HUES6 (cell line): ENCODE data around the gene PTCD3.

Experiments used
- H3K27ac ChIP-seq: 2 replicates; pipeline ENCODE4 v1.7.0; 2013; ENCODE audit warnings: low read depth, mild to moderate bottlenecking, low read length, inconsistent platforms
- H3K27me3 ChIP-seq: 2 replicates; pipeline ENCODE4 v1.6.1; 2013; ENCODE audit warnings: low read length; ENCODE audit not compliant: control insufficient read depth, insufficient read depth
- H3K36me3 ChIP-seq: 2 replicates; pipeline ENCODE4 v1.6.1; 2013; ENCODE audit warnings: low read length; ENCODE audit not compliant: control insufficient read depth, insufficient read depth
- H3K4me1 ChIP-seq: 2 replicates; pipeline ENCODE4 v1.6.1; 2013; ENCODE audit warnings: low read length; ENCODE audit not compliant: control insufficient read depth, insufficient read depth
- H3K4me3 ChIP-seq: 2 replicates; pipeline ENCODE4 v1.5.1; 2013; ENCODE audit warnings: low read depth, low read length
- H3K9ac ChIP-seq: one replicate; pipeline ENCODE4 v1.6.1; 2013; ENCODE audit warnings: mild to moderate bottlenecking, low read length
- H3K9me3 ChIP-seq: 2 replicates; pipeline ENCODE4 v1.6.1; 2013; ENCODE audit warnings: low read depth, low read length; ENCODE audit not compliant: control insufficient read depth, insufficient read depth

PTCD3 gene

DNA sequence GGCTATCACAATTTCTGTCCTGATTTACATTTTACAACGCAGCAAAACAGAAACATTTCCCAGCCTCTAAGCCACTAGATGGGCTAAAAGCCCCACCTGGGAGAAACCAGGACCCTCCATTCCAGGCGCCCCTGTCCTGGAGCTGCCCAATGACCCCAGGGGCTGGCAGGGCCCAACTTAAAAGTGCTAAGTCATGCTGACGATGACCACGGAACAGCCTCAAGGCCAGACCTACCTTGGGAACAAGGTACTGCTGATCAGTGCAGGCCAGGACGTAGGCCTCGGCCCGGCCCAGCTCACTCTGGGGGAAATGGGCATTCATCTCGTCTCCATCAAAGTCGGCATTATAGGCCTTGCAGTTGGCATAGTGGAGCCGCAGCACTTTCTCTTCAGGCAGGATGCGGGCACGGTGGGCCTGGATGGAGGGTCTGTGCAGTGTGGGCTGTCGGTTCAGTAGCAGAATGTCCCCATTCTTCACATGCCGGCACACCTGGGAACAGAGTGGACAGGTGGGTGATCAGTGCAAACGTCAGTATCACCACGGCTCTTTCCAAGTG lies 36.2 kb upstream of the PTCD3 start:
- Histone ChIP-seq H3K27ac (no peak overlapping the region), H3K4me1 (no peaks in the 10 kb centered on the region), H3K9ac (no peak overlapping the region), H3K9me3 (no peaks in the 10 kb centered on the region), H3K36me3 (peaks cover 97% of the 10 kb centered on the region), H3K27me3 (no peaks in the 10 kb centered on the region), H3K4me3 (no peak overlapping the region)

DNA sequence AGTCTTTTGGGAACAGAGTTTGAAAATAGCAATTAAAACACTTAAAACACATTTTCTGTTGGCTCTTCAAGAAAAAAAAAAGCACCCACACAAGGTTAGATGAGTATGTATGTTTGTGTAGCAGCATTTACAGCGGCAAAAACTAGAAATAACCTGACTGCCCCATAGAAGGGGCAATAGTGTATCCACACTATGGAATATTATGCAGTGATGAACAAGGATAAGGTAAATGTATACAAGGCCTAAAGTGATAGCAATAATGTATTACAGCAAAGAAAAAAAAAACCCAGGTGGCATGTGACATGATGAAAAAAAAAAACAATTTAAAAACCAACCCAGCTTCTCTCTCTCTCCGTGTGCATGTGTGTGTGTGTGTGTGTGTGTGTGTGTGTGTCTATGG lies 35.2 kb upstream of the PTCD3 start:
- H3K27ac ChIP-seq, result no peak overlapping the region
- H3K9ac ChIP-seq, result no peak overlapping the region
- H3K27me3 ChIP-seq, result no peaks in the 10 kb centered on the region
- no peak overlapping the region for H3K4me3 ChIP-seq
- no peaks in the 10 kb centered on the region for H3K4me1 ChIP-seq
- peaks cover 94% of the 10 kb centered on the region for H3K36me3 ChIP-seq
- no peaks in the 10 kb centered on the region for H3K9me3 ChIP-seq

DNA sequence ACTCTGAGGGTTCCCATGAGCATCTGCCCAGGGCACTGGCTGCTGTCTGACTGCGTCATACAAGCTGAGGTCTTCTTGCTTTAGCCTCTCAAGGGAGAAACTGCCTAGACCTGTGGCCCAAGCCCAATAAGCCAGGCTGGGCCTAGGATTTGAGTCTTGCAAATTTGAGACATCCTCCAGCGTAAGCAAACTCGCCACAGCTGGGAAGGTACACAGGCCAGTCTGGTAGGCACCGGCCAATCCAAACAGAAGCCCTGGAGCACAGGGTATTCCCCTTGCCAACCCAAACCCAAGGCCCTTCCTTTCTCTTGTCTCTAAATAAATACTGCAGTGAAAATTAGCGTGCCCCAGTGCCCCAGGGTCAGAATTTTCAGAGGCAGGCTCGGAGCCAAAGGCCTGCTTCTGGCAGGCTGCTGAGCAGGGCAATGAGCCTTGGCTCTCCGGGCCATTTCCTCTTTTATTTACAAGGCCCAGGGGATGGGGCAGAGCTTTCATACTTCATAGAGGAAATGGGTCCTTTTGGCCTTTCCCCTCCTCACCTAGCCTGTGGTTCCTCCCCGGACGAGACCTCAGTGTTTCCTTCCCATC lies 33.7 kb upstream of the PTCD3 start:
- H3K27ac ChIP-seq, result no peak overlapping the region
- H3K4me3 ChIP-seq, result no peak overlapping the region
- H3K9me3 ChIP-seq, result no peaks in the 10 kb centered on the region
- H3K4me1 ChIP-seq, result no peaks in the 10 kb centered on the region
- H3K27me3 ChIP-seq, result no peaks in the 10 kb centered on the region
- H3K9ac ChIP-seq, result no peak overlapping the region
- peaks cover 94% of the 10 kb centered on the region for H3K36me3 ChIP-seq

DNA sequence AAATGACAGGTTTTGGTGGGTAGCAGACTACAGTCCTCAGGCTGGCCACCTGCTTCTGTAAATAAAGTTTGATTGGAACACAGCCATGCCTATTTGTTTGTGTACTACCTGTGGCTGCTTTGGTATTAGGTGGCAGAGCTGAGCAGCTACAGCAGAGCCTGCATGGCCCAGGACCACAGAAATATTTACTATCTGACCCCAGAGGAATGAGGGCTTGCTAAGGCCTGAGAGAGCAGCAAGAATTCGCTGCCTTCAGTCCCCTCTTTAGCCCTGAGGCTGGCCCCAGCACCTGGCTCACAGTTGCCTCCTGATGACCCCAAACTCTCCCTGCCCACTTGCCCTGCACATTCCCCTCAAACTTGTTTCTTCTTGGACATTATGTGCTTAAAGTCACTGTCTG lies 32.8 kb upstream of the PTCD3 start:
- Histone ChIP-seq H3K27ac (no peak overlapping the region), H3K36me3 (peaks cover 97% of the 10 kb centered on the region), H3K9me3 (no peaks in the 10 kb centered on the region), H3K4me3 (no peak overlapping the region), H3K4me1 (no peaks in the 10 kb centered on the region), H3K27me3 (no peaks in the 10 kb centered on the region), H3K9ac (no peak overlapping the region)

DNA sequence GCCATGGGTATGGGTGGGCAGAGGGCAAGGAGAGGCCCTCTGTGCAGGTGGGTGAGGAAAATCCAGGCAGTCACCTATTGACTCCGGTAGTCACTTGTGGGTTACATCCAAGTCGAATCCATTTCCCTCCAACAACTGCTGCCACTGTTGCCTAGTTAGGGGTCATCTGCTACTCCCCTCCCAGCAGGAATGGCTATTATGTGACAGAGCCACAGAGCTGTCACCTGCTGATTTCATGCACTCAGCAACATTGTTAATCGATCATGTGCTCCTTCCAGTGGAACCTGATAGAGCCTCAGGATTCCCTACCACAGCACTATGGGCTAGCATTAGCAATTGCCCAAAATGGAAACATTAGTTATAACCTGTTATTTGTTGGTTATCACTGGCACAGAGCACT lies 31.8 kb upstream of the PTCD3 start:
- Histone ChIP-seq H3K36me3 (peaks cover 97% of the 10 kb centered on the region), H3K4me3 (no peak overlapping the region), H3K27ac (no peak overlapping the region), H3K9ac (no peak overlapping the region), H3K9me3 (no peaks in the 10 kb centered on the region), H3K4me1 (no peaks in the 10 kb centered on the region), H3K27me3 (no peaks in the 10 kb centered on the region)

DNA sequence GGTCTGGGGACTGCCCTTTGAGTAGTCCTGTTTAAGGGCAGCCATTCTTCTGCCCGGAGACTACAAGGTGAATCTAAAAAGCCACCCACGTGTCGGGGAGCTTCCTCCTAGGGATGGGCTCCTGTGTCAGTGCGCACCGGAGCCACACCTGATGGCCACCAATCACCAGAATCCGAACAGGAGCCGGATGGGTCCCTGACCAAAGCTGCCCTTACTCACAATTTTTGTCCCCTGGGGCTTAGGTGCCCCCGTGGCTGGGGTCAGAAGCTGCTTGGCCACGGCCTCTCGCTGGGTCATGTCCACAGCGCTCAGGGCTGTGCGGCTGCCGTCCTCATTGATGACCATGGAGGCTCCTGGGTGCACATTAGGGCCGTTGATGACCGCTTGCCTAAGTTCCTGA lies 31.2 kb upstream of the PTCD3 start:
- Histone ChIP-seq H3K9me3 (no peaks in the 10 kb centered on the region), H3K4me3 (no peak overlapping the region), H3K36me3 (peaks cover 97% of the 10 kb centered on the region), H3K27me3 (no peaks in the 10 kb centered on the region), H3K27ac (no peak overlapping the region), H3K4me1 (no peaks in the 10 kb centered on the region), H3K9ac (no peak overlapping the region)

DNA sequence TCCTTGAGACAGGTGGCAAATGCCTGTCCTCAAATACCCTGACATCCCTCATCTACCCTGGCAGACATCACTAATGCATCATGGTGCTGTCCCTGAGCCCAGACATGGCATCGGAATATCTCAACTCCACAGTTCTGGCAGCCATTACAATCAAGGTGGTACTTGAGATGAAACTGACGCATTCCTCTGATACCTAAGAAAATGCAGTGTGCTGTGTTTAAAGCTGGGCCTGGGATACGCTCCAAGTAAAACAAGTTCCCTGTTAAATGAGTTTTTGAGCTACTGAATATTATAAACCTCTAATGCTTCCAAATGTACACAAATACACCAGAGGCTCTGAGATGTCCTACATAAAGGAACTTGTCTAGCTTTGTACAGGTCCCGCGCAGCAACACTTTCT lies 30.1 kb upstream of the PTCD3 start:
- Histone ChIP-seq H3K9me3 (no peaks in the 10 kb centered on the region), H3K9ac (no peak overlapping the region), H3K4me1 (no peaks in the 10 kb centered on the region), H3K36me3 (peaks cover 97% of the 10 kb centered on the region), H3K27ac (no peak overlapping the region), H3K4me3 (no peak overlapping the region), H3K27me3 (no peaks in the 10 kb centered on the region)

DNA sequence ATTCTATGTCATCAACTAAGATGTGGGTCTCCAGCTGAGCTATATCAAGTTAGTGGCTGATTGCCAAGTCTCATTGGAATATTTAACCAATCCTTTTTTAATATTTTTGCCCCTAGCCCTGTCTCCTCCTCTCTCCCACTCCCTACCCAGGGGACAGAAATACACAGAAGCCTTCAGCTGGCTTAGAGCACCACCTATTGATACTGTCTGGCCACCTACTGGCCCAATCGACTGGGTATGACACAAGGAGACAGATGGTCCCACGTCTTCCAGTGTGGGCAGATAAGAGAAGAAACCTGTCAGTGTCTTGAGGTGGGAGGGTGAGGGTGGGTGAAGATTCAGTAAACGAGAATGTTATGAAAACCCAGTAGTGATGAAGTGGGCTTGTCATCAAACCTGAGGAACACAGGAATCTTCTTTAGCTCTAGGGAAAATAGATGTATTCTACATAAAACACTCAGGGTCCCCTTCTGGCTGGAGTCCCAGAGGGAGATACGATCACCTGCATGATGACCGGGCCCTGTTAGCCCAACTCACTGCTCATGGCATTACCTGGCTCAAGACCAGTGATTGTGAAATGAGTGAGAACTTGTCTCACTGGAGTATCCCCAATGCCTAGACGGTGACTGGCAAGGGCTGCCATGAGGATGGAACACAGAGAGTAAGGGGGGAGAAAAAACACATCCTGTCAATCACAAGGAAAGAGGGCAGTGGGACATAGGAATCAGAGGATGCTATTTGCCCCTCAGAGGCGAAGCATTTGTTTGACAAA lies 27.1 kb upstream of the PTCD3 start:
- no peak overlapping the region for H3K9ac ChIP-seq
- no peak overlapping the region for H3K4me3 ChIP-seq
- no peaks in the 10 kb centered on the region for H3K4me1 ChIP-seq
- H3K27me3 ChIP-seq, result no peaks in the 10 kb centered on the region
- no peak overlapping the region for H3K27ac ChIP-seq
- H3K36me3 ChIP-seq, result peaks cover 93% of the 10 kb centered on the region
- no peaks in the 10 kb centered on the region for H3K9me3 ChIP-seq

DNA sequence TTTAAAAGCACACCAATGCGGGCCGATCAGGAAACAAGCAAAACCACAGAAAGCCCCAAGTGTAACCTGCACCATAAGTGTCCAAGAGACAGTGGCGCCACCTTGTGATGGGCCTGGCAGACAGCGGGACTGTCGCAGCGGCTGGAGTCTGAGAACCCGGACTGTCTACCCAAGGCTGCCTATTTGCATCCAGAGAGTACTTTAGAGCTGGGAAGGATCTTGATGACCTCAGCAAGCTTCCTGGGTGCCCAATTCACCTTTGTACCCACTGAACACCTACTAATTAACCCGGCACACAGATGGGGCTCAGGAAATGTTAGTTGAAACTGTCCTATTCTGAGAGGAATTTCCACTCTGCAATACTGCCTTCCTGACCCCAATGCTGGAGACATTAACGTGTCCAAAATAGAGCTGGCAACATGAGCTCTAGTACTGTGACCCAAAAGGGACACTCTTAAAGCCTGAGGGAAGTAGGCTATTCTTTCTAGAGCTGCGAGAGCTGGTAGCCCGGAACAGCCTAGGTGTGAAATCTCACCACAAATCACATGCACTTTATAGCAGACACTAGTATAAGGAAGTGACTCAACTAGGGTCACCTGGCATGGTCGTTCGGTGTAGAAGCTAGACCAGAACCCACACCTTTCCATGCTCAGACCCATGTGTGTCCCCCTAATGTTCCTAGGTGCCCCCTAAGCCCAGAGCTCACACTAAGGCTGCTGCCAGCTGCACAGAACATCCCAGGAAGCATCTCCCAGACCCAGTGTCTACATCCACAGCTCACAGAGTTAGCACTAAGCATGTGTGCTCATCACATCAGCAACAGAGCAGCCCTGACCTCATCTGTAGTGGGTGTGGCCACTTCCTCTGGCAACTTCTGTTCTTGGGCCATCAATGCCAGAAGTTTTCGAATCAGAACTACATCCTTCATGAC lies 25.8 kb upstream of the PTCD3 start:
- Histone ChIP-seq H3K36me3 (peaks cover 89% of the 10 kb centered on the region), H3K9ac (no peak overlapping the region), H3K9me3 (no peaks in the 10 kb centered on the region), H3K4me1 (no peaks in the 10 kb centered on the region), H3K27ac (no peak overlapping the region), H3K27me3 (no peaks in the 10 kb centered on the region), H3K4me3 (no peak overlapping the region)

DNA sequence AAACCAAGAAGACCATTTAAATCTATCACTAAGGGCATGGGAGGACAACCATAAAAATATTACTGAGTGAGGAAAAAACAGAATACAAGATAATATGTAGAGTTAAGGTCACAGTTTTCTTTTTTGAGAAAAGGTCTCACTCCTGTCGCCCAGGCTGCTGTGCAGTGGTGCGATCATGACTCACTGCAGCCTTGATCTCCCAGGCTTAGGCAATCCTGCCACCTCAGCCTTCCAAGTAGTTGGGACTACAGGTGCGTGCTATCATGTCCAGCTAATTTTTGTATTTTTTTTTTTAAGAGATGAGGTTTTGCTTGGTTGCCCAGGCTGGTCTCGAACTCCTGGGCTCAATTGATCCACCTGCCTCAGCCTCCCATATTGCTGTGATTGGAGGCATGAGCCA lies 24.3 kb upstream of the PTCD3 start:
- Histone ChIP-seq H3K9ac (no peak overlapping the region), H3K9me3 (no peaks in the 10 kb centered on the region), H3K27me3 (no peaks in the 10 kb centered on the region), H3K4me1 (no peaks in the 10 kb centered on the region), H3K36me3 (peaks cover 89% of the 10 kb centered on the region), H3K27ac (no peak overlapping the region), H3K4me3 (no peak overlapping the region)

DNA sequence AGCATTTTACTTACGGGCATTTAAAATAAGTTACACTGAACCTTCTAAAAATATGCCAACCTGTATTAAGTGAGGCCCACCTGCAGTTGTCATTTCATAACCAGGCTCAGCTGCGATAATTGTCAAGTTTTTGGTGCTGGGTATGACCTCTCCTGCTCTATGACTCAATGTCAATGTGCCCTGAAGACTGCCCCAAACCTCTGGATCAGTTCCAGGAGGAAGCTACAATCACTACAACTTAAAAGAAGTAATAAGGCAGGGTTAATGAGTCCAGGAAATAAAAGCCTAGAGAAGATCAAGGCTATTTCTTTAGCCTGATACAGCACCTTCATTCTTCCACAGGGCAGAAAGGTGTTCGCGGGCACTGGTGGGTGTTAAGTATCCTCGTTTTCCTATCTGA lies 23.3 kb upstream of the PTCD3 start:
- Histone ChIP-seq H3K27me3 (no peaks in the 10 kb centered on the region), H3K27ac (no peak overlapping the region), H3K36me3 (peaks cover 89% of the 10 kb centered on the region), H3K9me3 (no peaks in the 10 kb centered on the region), H3K4me3 (no peak overlapping the region), H3K4me1 (no peaks in the 10 kb centered on the region), H3K9ac (no peak overlapping the region)
